Stomach (tissue), 9 donors: ENCODE results near the gene BRCA1. TPM values are rescaled to one million over a fixed set of nuclear protein-coding genes. Genes with fewer than 3 reads are reported as not detected.

Experiments
- DNase-seq, 2 donors: peaks; one replicate each; pipeline versions ENCODE4 v3.0.0 to v3.0.0-alpha.2; 2013 to 2019
- H3K27ac ChIP-seq, 5 donors: fragments of 200-600 bp in 4 of 5; sonication (generic) in 4 of 5; one replicate each; pipeline ENCODE4 v1.5.1; 2013 to 2019; ENCODE audit warnings: mild to moderate bottlenecking in 1 of 5, moderate library complexity in 1 of 5
- H3K27me3 ChIP-seq, 3 donors: fragments of 200-600 bp; sonication (generic); one replicate each; pipeline ENCODE4 v1.5.1; 2017 to 2019; ENCODE audit warnings: mixed run types in 1 of 3
- H3K36me3 ChIP-seq, 4 donors: fragments of 200-600 bp; sonication (generic); 1 replicate in 3 of 4; 2 replicates in 1 of 4; pipeline ENCODE4 v1.5.1; 2016 to 2019
- H3K4me1 ChIP-seq, 4 donors: fragments of 200-600 bp; sonication (generic); one replicate each; pipeline ENCODE4 v1.5.1; 2016 to 2019
- H3K4me3 ChIP-seq, 4 donors: fragments of 200-600 bp; sonication (generic) in 3 of 4; one replicate each; pipeline ENCODE4 v1.5.1; 2016 to 2019; ENCODE audit warnings: mild to moderate bottlenecking in 1 of 4
- H3K9me3 ChIP-seq, 4 donors: fragments of 200-600 bp; sonication (generic); one replicate each; pipeline ENCODE4 v1.5.1; 2016 to 2019
- CTCF ChIP-seq, 7 experiments: fragments of 450-650 bp in 4 of 7; fragments of 200-600 bp in 3 of 7; sonication (generic) in 3 of 7; IDR thresholded peaks; one replicate each; pipeline ENCODE4 v1.5.1; 2016 to 2019; ENCODE audit warnings: antibody characterized with exemption in 7 of 7, control low read depth in 2 of 7, mild to moderate bottlenecking in 1 of 7
- EP300 ChIP-seq: sonication (generic); formaldehyde crosslinking; IDR thresholded peaks from one replicate; pipeline ENCODE4 v1.6.1; 2017; ENCODE audit warnings: antibody characterized with exemption
- POLR2A ChIP-seq, 4 donors: fragments of 450-650 bp; IDR thresholded peaks; one replicate each; pipeline ENCODE4 v1.6.1; 2016; ENCODE audit warnings: antibody characterized with exemption in 4 of 4, control low read depth in 2 of 4, mild to moderate bottlenecking in 1 of 4, moderate library complexity in 1 of 4
- POLR2AphosphoS5 ChIP-seq, 3 donors: sonication (generic); formaldehyde crosslinking; IDR thresholded peaks; one replicate each; pipeline ENCODE4 v1.6.1; 2016; ENCODE audit warnings: antibody characterized with exemption in 3 of 3
- WGBS, 5 donors: extraction: QIAGEN DNeasy Blood & Tissue Kit in 3 of 5; methylation state at CpG; one replicate each; pipeline versions ENCODE4 v1.1.5 to v1.1.7; 2013 to 2018; 5-methylcytosine and 5-hydroxymethylcytosine counted together
- intact Hi-C: fragments of 100-400 bp; cut with DNase I; formaldehyde crosslinking; loops from one replicate; pipeline ENCODE4 v1.15.1; 2023; ENCODE audit warnings: low total_unique reads
- polyA plus RNA-seq, 3 donors: library from polyadenylated mRNA; stranded (reverse); fragments of 200-250 nt; gene quantifications; one replicate each; pipeline ENCODE4 v1.2.3, GENCODE V29; 2013
- total RNA-seq, 5 donors: library from RNA; depleted of rRNA; stranded (reverse); fragments of >200 nt; gene quantifications; one replicate each; pipeline versions ENCODE4 v1.1.0 to v1.2.3, GENCODE V29; 2014 to 2016
- donor health status: healthy with polysubstance abuse.
- donor health status: Bipolar disorder and iron deficiency.
- donor health status: healthy.

Gene BRCA1
- total and polyA plus RNA-seq, 8 donors = 2.0 to 47.5 (median 14.3) TPM

- H3K4me3 ChIP-seq = no peak overlapping the region
- peaks cover 0 to 6% (median 0%) of the 10 kb centered on the region in 4 donors for H3K36me3 ChIP-seq
- no peak for DNase-seq
- intact Hi-C loops = no loop called here
- no peaks in the 10 kb centered on the region for H3K27me3 ChIP-seq
- TF ChIP-seq POLR2AphosphoS5 (IDR thresholded peaks at IDR 0.05) (no peak), CTCF (IDR thresholded peaks at IDR 0.05) (no peak), EP300 (no peak), POLR2A (IDR thresholded peaks at IDR 0.05) (no peak)
- no peaks in the 10 kb centered on the region for H3K4me1 ChIP-seq
- WGBS, 5 donors = 58 to 73% (median 68%) methylated on average over 5 of the region's 5 CpGs
- H3K27ac ChIP-seq = no peak overlapping the region
- no peaks in the 10 kb centered on the region for H3K9me3 ChIP-seq
Measured at GRCh38 chr17:43042025-43042628, 83.0 kb downstream of the BRCA1 start.

GRCh38 chr17:43040655-43041054 is 84.5 kb downstream of the BRCA1 start:
- WGBS, 5 donors = 21 to 57% (median 46%) methylated on average over 2 of the region's 2 CpGs
- TF ChIP-seq POLR2AphosphoS5 (IDR thresholded peaks at IDR 0.05) = no peak
- no peak for TF ChIP-seq CTCF (IDR thresholded peaks at IDR 0.05)
- no peak for TF ChIP-seq EP300
- no peak for TF ChIP-seq POLR2A (IDR thresholded peaks at IDR 0.05)
- Histone ChIP-seq H3K27me3 (no peaks in the 10 kb centered on the region), H3K9me3 (no peaks in the 10 kb centered on the region), H3K36me3 (peaks cover 0 to 6% (median 0%) of the 10 kb centered on the region in 4 donors), H3K4me3 (no peak overlapping the region), H3K4me1 (no peaks in the 10 kb centered on the region), H3K27ac (no peak overlapping the region)
- intact Hi-C loops = no loop called here
- DNase-seq = no peak

- Histone ChIP-seq H3K4me3 (no peak overlapping the region), H3K27me3 (no peaks in the 10 kb centered on the region), H3K9me3 (no peaks in the 10 kb centered on the region), H3K27ac (no peak overlapping the region), H3K4me1 (no peaks in the 10 kb centered on the region), H3K36me3 (no peaks in the 10 kb centered on the region)
- intact Hi-C loops = no loop called here
- WGBS, 5 donors = 91 to 98% (median 96%) methylated on average over 2 of the region's 2 CpGs
- no peak for DNase-seq
- TF ChIP-seq EP300 (no peak), POLR2A (IDR thresholded peaks at IDR 0.05) (no peak), POLR2AphosphoS5 (IDR thresholded peaks at IDR 0.05) (no peak), CTCF (IDR thresholded peaks at IDR 0.05) (no peak)
Measured at GRCh38 chr17:43039646-43040045, 85.5 kb downstream of the BRCA1 start.

- 80 to 90% (median 85%) methylated on average over 3 of the region's 3 CpGs for WGBS, 5 donors
- Histone ChIP-seq H3K4me3 (no peak overlapping the region), H3K27ac (no peak overlapping the region), H3K4me1 (no peaks in the 10 kb centered on the region), H3K9me3 (no peaks in the 10 kb centered on the region), H3K36me3 (no peaks in the 10 kb centered on the region), H3K27me3 (no peaks in the 10 kb centered on the region)
- no peak for DNase-seq
- intact Hi-C loops = no loop called here
- TF ChIP-seq EP300 (no peak), CTCF (IDR thresholded peaks at IDR 0.05) (no peak), POLR2AphosphoS5 (IDR thresholded peaks at IDR 0.05) (no peak), POLR2A (IDR thresholded peaks at IDR 0.05) (no peak)
Measured at GRCh38 chr17:43034894-43035293, 90.3 kb downstream of the BRCA1 start.
